ENCODE results near the gene LIPT2.
A peak's percentile ranks its signal among the peaks of the same experiment; 100 is the strongest.

Gene LIPT2

DNA sequence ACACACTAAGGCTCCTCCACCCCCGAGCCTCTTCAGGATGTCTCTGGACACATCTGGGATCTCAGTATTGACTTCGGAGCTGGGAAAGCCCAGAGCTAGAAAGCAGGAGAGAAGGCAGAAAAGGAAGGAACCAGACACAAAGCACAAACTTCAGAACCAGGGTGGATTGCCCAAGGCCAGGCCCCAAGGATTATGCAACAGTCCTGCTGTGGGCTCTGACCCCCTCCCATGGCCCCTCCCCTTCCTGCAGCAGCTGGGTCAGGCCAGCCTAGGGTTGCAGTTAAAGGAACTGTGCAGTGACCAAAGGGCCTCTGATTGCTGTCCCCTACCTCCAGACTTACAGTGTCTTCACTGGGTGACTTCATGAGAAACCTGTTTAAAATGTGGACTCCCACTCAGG is 31.5 kb downstream of the LIPT2 start:
- TF ChIP-seq, protein P1, sequence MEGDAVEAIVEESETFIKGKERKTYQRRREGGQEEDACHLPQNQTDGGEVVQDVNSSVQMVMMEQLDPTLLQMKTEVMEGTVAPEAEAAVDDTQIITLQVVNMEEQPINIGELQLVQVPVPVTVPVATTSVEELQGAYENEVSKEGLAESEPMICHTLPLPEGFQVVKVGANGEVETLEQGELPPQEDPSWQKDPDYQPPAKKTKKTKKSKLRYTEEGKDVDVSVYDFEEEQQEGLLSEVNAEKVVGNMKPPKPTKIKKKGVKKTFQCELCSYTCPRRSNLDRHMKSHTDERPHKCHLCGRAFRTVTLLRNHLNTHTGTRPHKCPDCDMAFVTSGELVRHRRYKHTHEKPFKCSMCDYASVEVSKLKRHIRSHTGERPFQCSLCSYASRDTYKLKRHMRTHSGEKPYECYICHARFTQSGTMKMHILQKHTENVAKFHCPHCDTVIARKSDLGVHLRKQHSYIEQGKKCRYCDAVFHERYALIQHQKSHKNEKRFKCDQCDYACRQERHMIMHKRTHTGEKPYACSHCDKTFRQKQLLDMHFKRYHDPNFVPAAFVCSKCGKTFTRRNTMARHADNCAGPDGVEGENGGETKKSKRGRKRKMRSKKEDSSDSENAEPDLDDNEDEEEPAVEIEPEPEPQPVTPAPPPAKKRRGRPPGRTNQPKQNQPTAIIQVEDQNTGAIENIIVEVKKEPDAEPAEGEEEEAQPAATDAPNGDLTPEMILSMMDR (IDR thresholded peaks at IDR 0.05; ENCODE audit: low read depth, low read length, missing control alignments) = no peak
- H3K4me3 ChIP-seq (replicated peaks; ENCODE audit: low read depth, low read length) = no peak overlapping the region
- no peak for DNase-seq (ENCODE audit: extremely low read depth, low read depth)

DNA sequence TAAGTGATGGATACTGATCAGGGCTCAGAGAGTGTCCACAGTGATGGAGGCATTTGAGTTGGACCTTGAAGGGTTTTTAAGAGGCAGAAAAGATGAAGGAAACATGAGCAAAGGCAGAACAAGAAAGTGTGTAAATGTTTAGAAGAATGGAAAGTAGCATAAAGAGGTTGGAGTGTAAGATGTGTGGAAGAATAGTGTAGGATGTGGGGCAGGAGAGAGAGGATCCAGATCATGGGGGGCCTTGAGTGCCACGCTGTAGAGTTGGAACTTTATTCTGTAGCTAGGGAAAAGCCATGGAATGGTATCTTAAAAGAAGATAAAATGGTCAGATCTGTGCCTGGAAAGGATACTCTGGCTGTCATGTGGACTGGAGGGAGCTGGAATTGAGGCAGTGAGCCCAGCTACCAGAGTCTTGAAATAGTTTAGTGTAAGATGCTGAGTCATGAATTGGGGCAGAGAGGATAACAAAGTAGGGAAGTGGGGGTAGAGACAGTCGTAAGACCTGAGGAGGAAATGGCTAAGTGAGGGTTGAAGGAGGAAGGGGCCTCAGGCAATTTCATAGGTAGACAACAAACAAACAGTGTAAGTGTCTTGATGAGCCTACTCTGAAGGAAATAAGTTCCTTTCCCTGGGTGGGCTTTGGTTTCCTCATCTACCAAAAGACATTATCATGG is 32.9 kb downstream of the LIPT2 start:
- DNase-seq (ENCODE audit: extremely low read depth, low read depth) = no peak
- H3K4me3 ChIP-seq (replicated peaks; ENCODE audit: low read depth, low read length) = no peak overlapping the region
- TF ChIP-seq, protein P1 (IDR thresholded peaks at IDR 0.05; ENCODE audit: low read depth, low read length, missing control alignments) = no peak

DNA sequence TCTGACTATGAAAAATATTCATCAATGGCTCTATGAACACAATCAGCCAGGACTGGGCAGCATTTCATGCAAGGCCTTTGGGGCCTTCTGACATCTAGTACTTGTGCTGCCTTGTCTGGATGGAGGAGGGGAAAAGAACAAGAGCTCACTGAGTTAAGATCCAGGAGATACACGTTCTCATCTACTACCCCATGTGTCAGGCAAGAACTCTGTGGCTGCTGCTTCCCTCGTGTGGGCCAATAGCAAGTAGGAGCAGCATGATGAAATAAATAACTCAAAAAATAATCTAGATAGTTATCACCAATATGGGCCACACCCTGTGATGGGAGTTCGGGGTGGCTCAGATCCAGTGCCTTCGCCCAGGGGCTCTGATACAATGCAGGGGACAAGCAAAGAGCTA is 33.5 kb downstream of the LIPT2 start:
- TF ChIP-seq, protein P1 (IDR thresholded peaks at IDR 0.05; ENCODE audit: low read depth, low read length, missing control alignments) = no peak
- no peak overlapping the region for H3K4me3 ChIP-seq (replicated peaks; ENCODE audit: low read depth, low read length)
- no peak for DNase-seq (ENCODE audit: extremely low read depth, low read depth)

DNA sequence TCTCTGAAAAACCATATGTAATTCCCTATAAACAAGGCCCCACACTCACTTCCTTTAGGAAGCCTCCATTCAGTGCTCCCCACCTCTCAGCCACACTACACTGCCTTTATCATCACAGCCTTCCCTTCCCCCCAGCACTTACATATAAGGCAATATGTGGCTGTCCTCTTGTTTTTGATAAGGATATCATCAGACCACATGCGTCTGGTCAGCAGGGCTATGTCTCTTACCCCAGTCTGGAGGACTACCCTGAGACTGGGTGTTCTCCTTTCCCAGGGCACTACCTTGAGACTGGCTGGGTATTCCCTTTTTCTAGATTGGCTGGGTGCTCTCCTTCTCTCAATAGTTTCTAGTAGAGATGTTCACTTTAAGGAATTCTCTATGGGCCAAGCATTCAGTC is 33.9 kb downstream of the LIPT2 start:
- TF ChIP-seq, protein P1 (IDR thresholded peaks at IDR 0.05; ENCODE audit: low read depth, low read length, missing control alignments) = no peak
- no peak overlapping the region for H3K4me3 ChIP-seq (replicated peaks; ENCODE audit: low read depth, low read length)
- DNase-seq (ENCODE audit: extremely low read depth, low read depth) = no peak

DNA sequence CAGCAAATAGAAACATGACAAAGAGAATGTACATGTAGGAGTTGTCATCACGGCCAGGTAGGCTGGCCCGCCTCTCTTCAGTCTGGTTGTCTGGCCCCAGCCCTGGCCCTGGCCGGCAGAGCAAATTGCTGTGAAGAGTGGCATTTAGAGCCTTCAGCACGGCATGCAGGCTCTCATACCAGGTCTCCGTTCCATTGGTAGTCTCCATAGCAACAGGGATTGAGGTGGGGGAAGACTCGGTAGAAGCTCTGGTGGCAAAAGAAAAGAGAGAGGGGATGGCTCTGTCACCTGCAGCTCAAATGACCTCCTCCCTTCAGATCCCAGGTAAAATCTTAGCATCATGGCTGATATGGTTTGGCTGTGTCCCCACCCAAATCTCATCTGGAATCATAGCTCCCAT is 36.2 kb downstream of the LIPT2 start:
- TF ChIP-seq, protein P1 (IDR thresholded peaks at IDR 0.05; ENCODE audit: low read depth, low read length, missing control alignments) = no peak
- H3K4me3 ChIP-seq (replicated peaks; ENCODE audit: low read depth, low read length) = no peak overlapping the region
- DNase-seq (ENCODE audit: extremely low read depth, low read depth) = no peak

DNA sequence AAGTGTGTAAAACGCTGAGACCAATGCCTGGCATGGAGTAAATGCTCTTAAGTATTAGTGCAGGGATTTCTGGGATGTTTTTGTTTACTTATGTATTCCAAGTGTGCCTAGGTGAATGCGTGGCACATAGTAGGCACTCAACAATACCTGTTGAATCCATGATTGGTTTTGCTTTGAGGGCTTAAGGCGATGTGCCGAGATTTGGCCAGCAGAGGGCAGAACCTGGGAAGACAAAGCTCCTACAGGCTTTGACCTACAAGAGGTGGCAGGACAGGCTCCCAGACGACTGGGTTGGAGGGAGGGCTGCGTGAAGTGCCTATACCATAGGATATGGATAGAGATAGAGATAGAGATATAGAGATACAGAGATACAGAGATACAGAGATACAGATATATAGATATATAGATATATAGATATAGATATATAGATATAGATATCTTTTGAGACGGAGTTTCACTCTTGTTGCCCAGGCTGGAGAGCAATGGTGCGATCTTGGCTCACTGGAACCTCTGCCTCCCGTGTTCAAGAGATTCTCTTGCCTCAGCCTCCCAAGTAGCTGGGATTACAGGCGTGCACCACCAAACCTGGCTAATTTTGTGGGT is 40.0 kb downstream of the LIPT2 start:
- no peak overlapping the region for H3K4me3 ChIP-seq (replicated peaks; ENCODE audit: low read depth, low read length)
- no peak for DNase-seq (ENCODE audit: extremely low read depth, low read depth)
- TF ChIP-seq, protein P1 (IDR thresholded peaks at IDR 0.05; ENCODE audit: low read depth, low read length, missing control alignments) = peak; percentile 85
